Measurements from ENCODE around the gene LIX1L.

GRCh38 chr1:145955436-145955835 is 2.4 kb downstream of the LIX1L start:
- TF ChIP-seq CTCF (IDR thresholded peaks at IDR 0.05) = no peak
- no peak for TF ChIP-seq POLR2A (IDR thresholded peaks at IDR 0.05)
- no peak for TF ChIP-seq POLR2AphosphoS5 (IDR thresholded peaks at IDR 0.05)
- TF ChIP-seq EP300 (IDR thresholded peaks at IDR 0.05) = no peak
